SK-N-SH (cell line): ENCODE results near the gene CCDC138. TPM values are rescaled to one million over a fixed set of nuclear protein-coding genes. Genes with fewer than 3 reads are reported as not detected.

Experiments
- CTCF ChIA-PET: fragments of 300-600, 350-600 bp; formaldehyde crosslinking; extraction: SDS; loops from one replicate; lab custom pipeline; 2021; lab: Yijun Ruan, JAX
- POLR2A ChIA-PET: fragments of 350-600 bp; sonication (Branson Sonifier 250); formaldehyde crosslinking; extraction: SDS; loops from one replicate; lab custom pipeline; 2020; ENCODE audit warnings: antibody characterized with exemption, inconsistent platforms; lab: Yijun Ruan, JAX
- DNase-seq: peaks from one replicate; pipeline ENCODE4 v3.0.0; 2012
- H2AFZ ChIP-seq: fragments of 200-600 bp; sonication (generic); 2 replicates; pipeline ENCODE4 v1.8.1; 2016; ENCODE audit warnings: antibody characterized with exemption, mild to moderate bottlenecking, low read depth
- H3F3A ChIP-seq: fragments of 200-600 bp; sonication (generic); replicated peaks from 2 replicates; pipeline ENCODE3; 2016; ENCODE audit warnings: antibody characterized with exemption, mild to moderate bottlenecking; ENCODE audit not compliant: insufficient read depth
- H3K27ac ChIP-seq, 2 experiments: fragments of 200-500 bp in 1 of 2; fragments of 200-600 bp in 1 of 2; sonication (Bioruptor generic) in 1 of 2; sonication (generic), shearing (Covaris generic) in 1 of 2; 2 replicates each; pipeline versions ENCODE4 v1.5.1 to v1.6.1; 2014 to 2016; ENCODE audit warnings: low read depth in 2 of 2, inconsistent platforms in 1 of 2, low read length in 1 of 2, mild to moderate bottlenecking in 1 of 2, mixed read lengths in 1 of 2
- H3K27me3 ChIP-seq: fragments of 200-600 bp; sonication (generic), shearing (Covaris generic); 2 replicates; pipeline ENCODE4 v1.6.1; 2016; ENCODE audit warnings: mixed run types; ENCODE audit not compliant: insufficient read depth
- H3K36me3 ChIP-seq, 2 experiments: fragments of 200-500 bp in 1 of 2; fragments of 200-600 bp in 1 of 2; sonication (Bioruptor generic) in 1 of 2; sonication (generic) in 1 of 2; replicated peaks in 1 of 2; 2 replicates each; pipeline versions ENCODE3 to v1.5.1; 2014 to 2016; ENCODE audit warnings: low read length in 1 of 2, mild to moderate bottlenecking in 1 of 2; ENCODE audit not compliant: insufficient read depth in 2 of 2, control insufficient read depth in 1 of 2
- H3K4me1 ChIP-seq, 2 experiments: fragments of 200-500 bp in 1 of 2; fragments of 200-600 bp in 1 of 2; sonication (Bioruptor generic) in 1 of 2; sonication (generic), shearing (Covaris generic) in 1 of 2; 2 replicates each; pipeline versions ENCODE4 v1.5.1 to v1.6.1; 2014 to 2016; ENCODE audit warnings: low read depth in 1 of 2, low read length in 1 of 2, mixed run types in 1 of 2; ENCODE audit not compliant: insufficient read depth in 2 of 2, control insufficient read depth in 1 of 2
- H3K4me2 ChIP-seq: fragments of 200-600 bp; sonication (generic), shearing (Covaris generic); 2 replicates; pipeline ENCODE4 v1.6.1; 2017; ENCODE audit warnings: mixed run types
- H3K4me3 ChIP-seq, 2 experiments: fragments of 200-500 bp in 1 of 2; fragments of 200-600 bp in 1 of 2; sonication (Bioruptor generic) in 1 of 2; sonication (generic), shearing (Covaris generic) in 1 of 2; 2 replicates each; pipeline versions ENCODE4 v1.5.1 to v1.8.1; 2014 to 2016; ENCODE audit warnings: low read depth in 2 of 2, inconsistent platforms in 1 of 2, low read length in 1 of 2, mild to moderate bottlenecking in 1 of 2, mixed read lengths in 1 of 2, moderate library complexity in 1 of 2
- H3K79me2 ChIP-seq: fragments of 200-600 bp; sonication (generic); 2 replicates; pipeline ENCODE4 v1.8.1; 2017; ENCODE audit warnings: mild to moderate bottlenecking; ENCODE audit not compliant: insufficient read depth
- H3K9ac ChIP-seq: fragments of 200-600 bp; sonication (generic); 2 replicates; pipeline ENCODE4 v1.6.1; 2017; ENCODE audit warnings: mixed run types
- H3K9me2 ChIP-seq: fragments of 200-600 bp; sonication (generic); 2 replicates; pipeline ENCODE4 v1.6.1; 2017; ENCODE audit warnings: mixed run types
- H3K9me3 ChIP-seq: fragments of 200-600 bp; sonication (generic); 2 replicates; pipeline ENCODE4 v1.6.1; 2017; ENCODE audit warnings: mixed run types, mild to moderate bottlenecking, moderate library complexity
- H4K20me1 ChIP-seq: fragments of 200-600 bp; sonication (generic); 2 replicates; pipeline ENCODE4 v1.6.1; 2017; ENCODE audit warnings: mild to moderate bottlenecking, mixed run types; ENCODE audit not compliant: insufficient read depth
- CHD2 ChIP-seq: fragments of 150-350 bp; IDR thresholded peaks from 2 replicates; pipeline ENCODE4 v1.6.1; 2018; ENCODE audit warnings: low read length; ENCODE audit not compliant: partially characterized antibody
- ELF1 ChIP-seq: IDR thresholded peaks from 2 replicates; pipeline ENCODE4 v1.4.0; 2012
- EP300 ChIP-seq, 2 experiments: IDR thresholded peaks; 2 replicates each; pipeline versions ENCODE4 v1.4.0 to v1.6.1; 2012; ENCODE audit warnings: borderline replicate concordance in 1 of 2, low read depth in 1 of 2, low read length in 1 of 2
- FOSL2 ChIP-seq: IDR thresholded peaks from 2 replicates; pipeline ENCODE4 v1.4.0; 2012; ENCODE audit warnings: low read depth, mild to moderate bottlenecking, moderate library complexity, borderline replicate concordance
- FOXJ3 ChIP-seq: sonication (generic); formaldehyde crosslinking; IDR thresholded peaks from 2 replicates; pipeline ENCODE4 v1.5.1; 2020; ENCODE audit warnings: mild to moderate bottlenecking, missing genetic modification reagents
- GABPA ChIP-seq: IDR thresholded peaks from 2 replicates; pipeline ENCODE4 v1.4.0; 2012; ENCODE audit warnings: low read depth, mild to moderate bottlenecking
- MAX ChIP-seq: IDR thresholded peaks from 2 replicates; pipeline ENCODE4 v1.4.0; 2012; ENCODE audit warnings: low read depth
- MEF2A ChIP-seq: IDR thresholded peaks from 2 replicates; pipeline ENCODE4 v1.4.0; 2012; ENCODE audit warnings: low read depth, borderline replicate concordance
- NFIC ChIP-seq: IDR thresholded peaks from 2 replicates; pipeline ENCODE4 v1.4.0; 2012; ENCODE audit warnings: borderline replicate concordance
- PBX3 ChIP-seq: IDR thresholded peaks from 2 replicates; pipeline ENCODE4; 2012
- POLR2AphosphoS5 ChIP-seq: IDR thresholded peaks from 2 replicates; pipeline ENCODE4 v1.6.1; 2012; ENCODE audit warnings: low read depth, low read length
- RAD21 ChIP-seq: IDR thresholded peaks from 2 replicates; pipeline ENCODE4 v1.6.1; 2012; ENCODE audit warnings: mild to moderate bottlenecking, low read length
- REST ChIP-seq: IDR thresholded peaks from 2 replicates; pipeline ENCODE4 v1.6.1; 2012; ENCODE audit warnings: mild to moderate bottlenecking, low read depth, low read length, moderate library complexity
- RFX5 ChIP-seq: IDR thresholded peaks from 2 replicates; pipeline ENCODE4 v1.6.1; 2012; ENCODE audit warnings: mild to moderate bottlenecking, improper control_type of control experiment, low read length
- RXRA ChIP-seq: IDR thresholded peaks from 2 replicates; pipeline ENCODE4 v1.4.0; 2012; ENCODE audit warnings: low read depth, mild to moderate bottlenecking, borderline replicate concordance
- SMC3 ChIP-seq: IDR thresholded peaks from 2 replicates; pipeline ENCODE4 v1.6.1; 2012; ENCODE audit warnings: low read depth, low read length, improper control_type of control experiment
- TEAD4 ChIP-seq: IDR thresholded peaks from 2 replicates; pipeline ENCODE4 v1.4.0; 2012; ENCODE audit warnings: mild to moderate bottlenecking, borderline replicate concordance; ENCODE audit not compliant: insufficient read depth
- USF1 ChIP-seq: IDR thresholded peaks from 2 replicates; pipeline ENCODE4 v1.4.0; 2012; ENCODE audit warnings: low read depth, borderline replicate concordance
- YY1 ChIP-seq: IDR thresholded peaks from 2 replicates; pipeline ENCODE4 v1.4.0; 2012; ENCODE audit warnings: low read depth, mild to moderate bottlenecking
- ZBTB33 ChIP-seq: IDR thresholded peaks from 2 replicates; pipeline ENCODE4 v1.4.0; 2012; ENCODE audit warnings: low read depth, borderline replicate concordance
- WGBS: methylation state at CpG from one replicate; pipeline ENCODE4 v1.1.6; 2017; ENCODE audit warnings: low lambda C conversion rate; 5-methylcytosine and 5-hydroxymethylcytosine counted together
- polyA plus RNA-seq, 3 experiments: library from polyadenylated mRNA; depleted of rRNA; stranded (reverse); fragments of >200 nt; gene quantifications; 2 replicates each; pipeline ENCODE4 v1.2.3, GENCODE V29; 2012

Gene CCDC138
- polyA plus RNA-seq, 1 of the 3 experiments (the other 2 are of a cell fraction): 1.2 TPM

GRCh38 chr2:108925286-108925685, 138.7 kb downstream of the CCDC138 start:
- H3K9me3 ChIP-seq: no peaks in the 10 kb centered on the region
- ChIA-PET CTCF (no interaction called here), POLR2A (no interaction called here)
- no peak overlapping the region for H3K27ac ChIP-seq
- H3K9ac ChIP-seq: no peak overlapping the region
- 51% methylated on average over 3 of the region's 6 CpGs for WGBS
- no peaks in the 10 kb centered on the region; the same call in 1 of the 2 replicates for H3K27me3 ChIP-seq
- TF ChIP-seq RAD21 (no peak), MAX (no peak), POLR2AphosphoS5 (no peak), MEF2A (no peak), ZBTB33 (no peak), GABPA (no peak), SMC3 (no peak), PBX3 (no peak)
- H2AFZ ChIP-seq: no peak overlapping the region
- no peaks in the 10 kb centered on the region; a peak in 1 of 4 replicates for H3K4me1 ChIP-seq
- H3K79me2 ChIP-seq: no peaks in the 10 kb centered on the region
- no peaks in the 10 kb centered on the region for H4K20me1 ChIP-seq
- no peaks in the 10 kb centered on the region for H3K9me2 ChIP-seq
- no peak for DNase-seq
- H3K36me3 ChIP-seq: no peaks in the 10 kb centered on the region
- no peak overlapping the region for H3K4me3 ChIP-seq
- no peaks in the 10 kb centered on the region for H3F3A ChIP-seq
- H3K4me2 ChIP-seq: no peak overlapping the region

- Histone ChIP-seq H3K79me2 (no peaks in the 10 kb centered on the region), H3K4me1 (no peaks in the 10 kb centered on the region; a peak in 1 of 4 replicates), H3K9ac (no peak overlapping the region), H2AFZ (no peak overlapping the region), H3K4me3 (no peak overlapping the region), H3K9me3 (no peaks in the 10 kb centered on the region), H3K9me2 (no peaks in the 10 kb centered on the region), H3K27me3 (peaks cover under 1% of the 10 kb centered on the region; the same call in 1 of the 2 replicates), H3K27ac (no peak overlapping the region), H3F3A (no peaks in the 10 kb centered on the region), H4K20me1 (no peaks in the 10 kb centered on the region), H3K4me2 (no peak overlapping the region), H3K36me3 (no peaks in the 10 kb centered on the region)
- WGBS: 85% methylated on average over 8 of the region's 8 CpGs
- ChIA-PET POLR2A (no interaction called here), CTCF (no interaction called here)
- no peak for DNase-seq
- no peak for TF ChIP-seq NFIC
- TF ChIP-seq CHD2: no peak
- no peak for TF ChIP-seq RXRA
- no peak for TF ChIP-seq EP300 (IDR thresholded peaks at IDR 0.05; ENCODE audit: borderline replicate concordance in 1 of 2, low read depth in 1 of 2, low read length in 1 of 2)
- TF ChIP-seq TEAD4: no peak
- TF ChIP-seq USF1: no peak
- TF ChIP-seq FOSL2: no peak
- no peak for TF ChIP-seq RFX5
- no peak for TF ChIP-seq RAD21
- TF ChIP-seq YY1: no peak
- TF ChIP-seq REST: no peak
- TF ChIP-seq FOXJ3: no peak
- TF ChIP-seq ELF1: no peak
Measured at GRCh38 chr2:108925735-108926134, 139.2 kb downstream of the CCDC138 start.
